HepG2 (cell line): ENCODE results near the gene NHSL1. TPM values are rescaled to one million over a fixed set of nuclear protein-coding genes. Genes with fewer than 3 reads are reported as not detected.
A peak's percentile ranks its signal among the peaks of the same experiment; 100 is the strongest.

Source experiments
- BORCS8-MEF2B ChIP-seq: sonication (generic); formaldehyde crosslinking; IDR thresholded peaks from 2 replicates; pipeline ENCODE4 v1.8.0; 2022; ENCODE audit warnings: mild to moderate bottlenecking, missing genetic modification reagents
- ERF ChIP-seq: IDR thresholded peaks from 2 replicates; pipeline ENCODE4 v1.6.1; 2018; ENCODE audit warnings: missing biosample characterization, missing genetic modification reagents
- FOXO4 ChIP-seq: sonication (generic); formaldehyde crosslinking; conservative IDR thresholded peaks from 2 replicates; pipeline ENCODE4 v1.8.1; 2023; ENCODE audit warnings: missing genetic modification reagents
- KLF15 ChIP-seq: sonication (generic); formaldehyde crosslinking; IDR thresholded peaks from 2 replicates; pipeline ENCODE4 v1.8.1; 2023; ENCODE audit warnings: borderline replicate concordance, mild to moderate bottlenecking, inconsistent platforms, missing genetic modification reagents, mixed read lengths
- RXRB ChIP-seq: IDR thresholded peaks from 2 replicates; pipeline ENCODE4 v1.6.1; 2016; ENCODE audit warnings: borderline replicate concordance, missing genetic modification reagents, missing compliant biosample characterization
- TEAD3 ChIP-seq: optimal IDR thresholded peaks from 2 replicates; pipeline ENCODE3; 2016; ENCODE audit warnings: borderline replicate concordance
- ZNF280B ChIP-seq: sonication (generic); formaldehyde crosslinking; IDR thresholded peaks from 2 replicates; pipeline ENCODE4 v1.5.0; 2020; ENCODE audit warnings: missing genetic modification reagents, mild to moderate bottlenecking, borderline replicate concordance
- ZNF430 ChIP-seq: sonication (generic); formaldehyde crosslinking; IDR thresholded peaks from 2 replicates; pipeline ENCODE4 v1.9.0; 2021; ENCODE audit warnings: mild to moderate bottlenecking, missing genetic modification reagents
- ZNF720 ChIP-seq: sonication (generic); formaldehyde crosslinking; IDR thresholded peaks from 2 replicates; pipeline ENCODE4 v1.4.0; 2020; ENCODE audit warnings: missing genetic modification reagents
- ZNF788 ChIP-seq: sonication (generic); formaldehyde crosslinking; IDR thresholded peaks from 2 replicates; pipeline ENCODE4 v1.5.0; 2020; ENCODE audit warnings: mild to moderate bottlenecking, missing genetic modification reagents, borderline replicate concordance
- polyA plus RNA-seq, 8 experiments: library from polyadenylated mRNA; depleted of rRNA in 3 of 8; stranded (reverse) in 7 of 8; unstranded in 1 of 8; fragments of >200 nt; fragmentation: Illumina TruSeq in 4 of 8; extraction: Trizol in 4 of 8; gene quantifications; 2 replicates each; pipeline versions ENCODE4 v1.2.1 to v1.2.3, GENCODE V29; 2011 to 2016; ENCODE audit warnings: low read depth in 4 of 8, missing spikeins in 1 of 8, mixed read lengths in 1 of 8; ENCODE audit not compliant: insufficient read depth in 1 of 8
- total RNA-seq, 5 experiments: library from RNA; depleted of rRNA; stranded (reverse); fragments of >200 nt; fragmentation: Illumina TruSeq; extraction: Trizol; gene quantifications; 2 replicates each; pipeline ENCODE4 v1.2.3, GENCODE V29; 2016; ENCODE audit warnings: low read depth in 1 of 5
- TF ChIP-seq, protein P1 (sequence below): sonication (generic); formaldehyde crosslinking; IDR thresholded peaks from 2 replicates; pipeline ENCODE4 v1.5.0; 2020; ENCODE audit warnings: mild to moderate bottlenecking, missing genetic modification reagents, borderline replicate concordance
- TF ChIP-seq, protein P2 (sequence below): sonication (generic); formaldehyde crosslinking; IDR thresholded peaks from 2 replicates; pipeline ENCODE4 v1.5.1; 2020; ENCODE audit warnings: mild to moderate bottlenecking, missing genetic modification reagents, moderate library complexity

NHSL1 gene
- total and polyA plus RNA-seq, 2 of the 13 experiments (the other 11 are each of a cell fraction or from before 2014, with no cell fraction given), result 24.9 to 53.6 TPM

GRCh38 chr6:138424004-138424904 lies 75.0 kb downstream of the NHSL1 start (continued):
- TF ChIP-seq, protein P1, sequence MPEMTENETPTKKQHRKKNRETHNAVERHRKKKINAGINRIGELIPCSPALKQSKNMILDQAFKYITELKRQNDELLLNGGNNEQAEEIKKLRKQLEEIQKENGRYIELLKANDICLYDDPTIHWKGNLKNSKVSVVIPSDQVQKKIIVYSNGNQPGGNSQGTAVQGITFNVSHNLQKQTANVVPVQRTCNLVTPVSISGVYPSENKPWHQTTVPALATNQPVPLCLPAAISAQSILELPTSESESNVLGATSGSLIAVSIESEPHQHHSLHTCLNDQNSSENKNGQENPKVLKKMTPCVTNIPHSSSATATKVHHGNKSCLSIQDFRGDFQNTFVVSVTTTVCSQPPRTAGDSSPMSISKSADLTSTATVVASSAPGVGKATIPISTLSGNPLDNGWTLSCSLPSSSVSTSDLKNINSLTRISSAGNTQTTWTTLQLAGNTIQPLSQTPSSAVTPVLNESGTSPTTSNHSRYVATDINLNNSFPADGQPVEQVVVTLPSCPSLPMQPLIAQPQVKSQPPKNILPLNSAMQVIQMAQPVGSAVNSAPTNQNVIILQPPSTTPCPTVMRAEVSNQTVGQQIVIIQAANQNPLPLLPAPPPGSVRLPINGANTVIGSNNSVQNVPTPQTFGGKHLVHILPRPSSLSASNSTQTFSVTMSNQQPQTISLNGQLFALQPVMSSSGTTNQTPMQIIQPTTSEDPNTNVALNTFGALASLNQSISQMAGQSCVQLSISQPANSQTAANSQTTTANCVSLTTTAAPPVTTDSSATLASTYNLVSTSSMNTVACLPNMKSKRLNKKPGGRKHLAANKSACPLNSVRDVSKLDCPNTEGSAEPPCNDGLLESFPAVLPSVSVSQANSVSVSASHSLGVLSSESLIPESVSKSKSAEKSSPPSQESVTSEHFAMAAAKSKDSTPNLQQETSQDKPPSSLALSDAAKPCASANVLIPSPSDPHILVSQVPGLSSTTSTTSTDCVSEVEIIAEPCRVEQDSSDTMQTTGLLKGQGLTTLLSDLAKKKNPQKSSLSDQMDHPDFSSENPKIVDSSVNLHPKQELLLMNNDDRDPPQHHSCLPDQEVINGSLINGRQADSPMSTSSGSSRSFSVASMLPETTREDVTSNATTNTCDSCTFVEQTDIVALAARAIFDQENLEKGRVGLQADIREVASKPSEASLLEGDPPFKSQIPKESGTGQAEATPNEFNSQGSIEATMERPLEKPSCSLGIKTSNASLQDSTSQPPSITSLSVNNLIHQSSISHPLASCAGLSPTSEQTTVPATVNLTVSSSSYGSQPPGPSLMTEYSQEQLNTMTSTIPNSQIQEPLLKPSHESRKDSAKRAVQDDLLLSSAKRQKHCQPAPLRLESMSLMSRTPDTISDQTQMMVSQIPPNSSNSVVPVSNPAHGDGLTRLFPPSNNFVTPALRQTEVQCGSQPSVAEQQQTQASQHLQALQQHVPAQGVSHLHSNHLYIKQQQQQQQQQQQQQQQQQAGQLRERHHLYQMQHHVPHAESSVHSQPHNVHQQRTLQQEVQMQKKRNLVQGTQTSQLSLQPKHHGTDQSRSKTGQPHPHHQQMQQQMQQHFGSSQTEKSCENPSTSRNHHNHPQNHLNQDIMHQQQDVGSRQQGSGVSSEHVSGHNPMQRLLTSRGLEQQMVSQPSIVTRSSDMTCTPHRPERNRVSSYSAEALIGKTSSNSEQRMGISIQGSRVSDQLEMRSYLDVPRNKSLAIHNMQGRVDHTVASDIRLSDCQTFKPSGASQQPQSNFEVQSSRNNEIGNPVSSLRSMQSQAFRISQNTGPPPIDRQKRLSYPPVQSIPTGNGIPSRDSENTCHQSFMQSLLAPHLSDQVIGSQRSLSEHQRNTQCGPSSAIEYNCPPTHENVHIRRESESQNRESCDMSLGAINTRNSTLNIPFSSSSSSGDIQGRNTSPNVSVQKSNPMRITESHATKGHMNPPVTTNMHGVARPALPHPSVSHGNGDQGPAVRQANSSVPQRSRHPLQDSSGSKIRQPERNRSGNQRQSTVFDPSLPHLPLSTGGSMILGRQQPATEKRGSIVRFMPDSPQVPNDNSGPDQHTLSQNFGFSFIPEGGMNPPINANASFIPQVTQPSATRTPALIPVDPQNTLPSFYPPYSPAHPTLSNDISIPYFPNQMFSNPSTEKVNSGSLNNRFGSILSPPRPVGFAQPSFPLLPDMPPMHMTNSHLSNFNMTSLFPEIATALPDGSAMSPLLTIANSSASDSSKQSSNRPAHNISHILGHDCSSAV, result no peak
- TF ChIP-seq ZNF280B (peak; percentile 36; the same call in 1 of the 2 replicates), FOXO4 (CRISPR knock-in tag) (0 out of 2 replicates have a peak, but pooled peaks have one; percentile 42), ZNF430 (no peak), ERF (CRISPR knock-in tag) (no peak), ZNF788 (CRISPR knock-in tag) (no peak), ZNF720 (CRISPR knock-in tag) (no peak), BORCS8-MEF2B (CRISPR knock-in tag) (0 out of 2 replicates have a peak, but pooled peaks have one; percentile 32), RXRB (CRISPR knock-in tag) (no peak), TEAD3 (CRISPR knock-in tag) (no peak), KLF15 (CRISPR knock-in tag) (no peak)
- TF ChIP-seq, protein P2, sequence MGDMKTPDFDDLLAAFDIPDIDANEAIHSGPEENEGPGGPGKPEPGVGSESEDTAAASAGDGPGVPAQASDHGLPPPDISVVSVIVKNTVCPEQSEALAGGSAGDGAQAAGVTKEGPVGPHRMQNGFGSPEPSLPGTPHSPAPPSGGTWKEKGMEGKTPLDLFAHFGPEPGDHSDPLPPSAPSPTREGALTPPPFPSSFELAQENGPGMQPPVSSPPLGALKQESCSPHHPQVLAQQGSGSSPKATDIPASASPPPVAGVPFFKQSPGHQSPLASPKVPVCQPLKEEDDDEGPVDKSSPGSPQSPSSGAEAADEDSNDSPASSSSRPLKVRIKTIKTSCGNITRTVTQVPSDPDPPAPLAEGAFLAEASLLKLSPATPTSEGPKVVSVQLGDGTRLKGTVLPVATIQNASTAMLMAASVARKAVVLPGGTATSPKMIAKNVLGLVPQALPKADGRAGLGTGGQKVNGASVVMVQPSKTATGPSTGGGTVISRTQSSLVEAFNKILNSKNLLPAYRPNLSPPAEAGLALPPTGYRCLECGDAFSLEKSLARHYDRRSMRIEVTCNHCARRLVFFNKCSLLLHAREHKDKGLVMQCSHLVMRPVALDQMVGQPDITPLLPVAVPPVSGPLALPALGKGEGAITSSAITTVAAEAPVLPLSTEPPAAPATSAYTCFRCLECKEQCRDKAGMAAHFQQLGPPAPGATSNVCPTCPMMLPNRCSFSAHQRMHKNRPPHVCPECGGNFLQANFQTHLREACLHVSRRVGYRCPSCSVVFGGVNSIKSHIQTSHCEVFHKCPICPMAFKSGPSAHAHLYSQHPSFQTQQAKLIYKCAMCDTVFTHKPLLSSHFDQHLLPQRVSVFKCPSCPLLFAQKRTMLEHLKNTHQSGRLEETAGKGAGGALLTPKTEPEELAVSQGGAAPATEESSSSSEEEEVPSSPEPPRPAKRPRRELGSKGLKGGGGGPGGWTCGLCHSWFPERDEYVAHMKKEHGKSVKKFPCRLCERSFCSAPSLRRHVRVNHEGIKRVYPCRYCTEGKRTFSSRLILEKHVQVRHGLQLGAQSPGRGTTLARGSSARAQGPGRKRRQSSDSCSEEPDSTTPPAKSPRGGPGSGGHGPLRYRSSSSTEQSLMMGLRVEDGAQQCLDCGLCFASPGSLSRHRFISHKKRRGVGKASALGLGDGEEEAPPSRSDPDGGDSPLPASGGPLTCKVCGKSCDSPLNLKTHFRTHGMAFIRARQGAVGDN (CRISPR knock-in tag), result peak; percentile 46
